GM20431 (cell line): Measurements from ENCODE around the gene CENPL.
"Not testable (repeated sequence)": the region's sequence is repeated elsewhere in the genome, so short reads cannot be mapped to it uniquely, and the experiment has no call there.

Source experiments
- in situ Hi-C: fragments of 300-500 bp; cut with MseI, MboI; formaldehyde crosslinking; loops from one replicate; pipeline ENCODE4 v1.15.0; 2020; ENCODE audit warnings: low sequenced_read_pairs; ENCODE audit not compliant: unreplicated experiment

Gene CENPL, protein sequence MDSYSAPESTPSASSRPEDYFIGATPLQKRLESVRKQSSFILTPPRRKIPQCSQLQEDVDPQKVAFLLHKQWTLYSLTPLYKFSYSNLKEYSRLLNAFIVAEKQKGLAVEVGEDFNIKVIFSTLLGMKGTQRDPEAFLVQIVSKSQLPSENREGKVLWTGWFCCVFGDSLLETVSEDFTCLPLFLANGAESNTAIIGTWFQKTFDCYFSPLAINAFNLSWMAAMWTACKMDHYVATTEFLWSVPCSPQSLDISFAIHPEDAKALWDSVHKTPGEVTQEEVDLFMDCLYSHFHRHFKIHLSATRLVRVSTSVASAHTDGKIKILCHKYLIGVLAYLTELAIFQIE

DNA sequence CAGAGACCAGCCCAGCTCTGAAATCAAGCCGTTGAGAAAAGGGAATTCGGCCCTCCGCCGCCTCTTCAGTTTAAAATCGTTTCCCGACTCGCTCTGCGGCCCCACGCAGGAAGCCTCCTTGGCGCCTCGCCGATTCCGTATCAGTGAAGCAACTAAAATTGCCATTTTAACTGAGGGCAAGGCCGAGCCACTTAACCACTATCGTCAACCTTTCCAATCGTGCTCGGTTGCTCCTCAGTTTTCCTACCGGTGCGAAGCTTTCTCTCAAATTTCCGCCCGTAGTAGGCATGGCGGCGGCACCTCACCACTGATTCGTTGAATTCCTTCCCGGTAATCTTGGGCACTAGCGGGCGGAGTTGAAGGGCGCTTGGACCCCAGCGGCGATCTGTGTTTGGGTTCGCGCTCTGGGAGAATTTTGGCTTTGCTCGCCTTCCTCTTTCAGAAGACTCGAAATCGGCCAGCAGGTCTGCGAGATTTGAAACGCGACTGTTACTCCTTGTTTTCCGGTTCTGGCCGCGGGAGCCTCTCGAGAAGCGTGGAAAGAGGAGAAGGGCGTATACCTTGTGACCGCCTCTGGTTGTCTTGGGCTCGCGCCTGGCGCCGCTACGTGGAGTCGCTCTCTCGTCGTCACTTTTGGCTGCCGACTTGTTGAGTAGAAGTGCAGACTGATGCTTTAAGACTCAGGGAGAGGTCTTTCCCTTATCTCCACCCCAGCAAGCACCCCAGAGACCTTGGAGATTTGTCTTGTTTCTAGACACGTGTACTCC lies at the start of gene CENPL, which contains the start of gene DARS2:
CENPL (minus strand) TSS at position 569 of the 767 bp plus-strand sequence. CDS start 13,584 bp downstream, outside the sequence.
DARS2 (plus strand) TSS at position 359 of the 767 bp plus-strand sequence. CDS start 557 bp downstream, outside the sequence.
- in situ Hi-C loops, result loop anchor here (25.0 kb wide), 1 partner anchor 387 kb away; no protein-coding TSS in a partner anchor

- in situ Hi-C loops, result no loop called here
Measured at GRCh38 chr1:173871500-173871899, 46.8 kb upstream of the CENPL start.

GRCh38 chr1:173871091-173871490 lies 46.4 kb upstream of the CENPL start:
- in situ Hi-C loops, result no loop called here

DNA sequence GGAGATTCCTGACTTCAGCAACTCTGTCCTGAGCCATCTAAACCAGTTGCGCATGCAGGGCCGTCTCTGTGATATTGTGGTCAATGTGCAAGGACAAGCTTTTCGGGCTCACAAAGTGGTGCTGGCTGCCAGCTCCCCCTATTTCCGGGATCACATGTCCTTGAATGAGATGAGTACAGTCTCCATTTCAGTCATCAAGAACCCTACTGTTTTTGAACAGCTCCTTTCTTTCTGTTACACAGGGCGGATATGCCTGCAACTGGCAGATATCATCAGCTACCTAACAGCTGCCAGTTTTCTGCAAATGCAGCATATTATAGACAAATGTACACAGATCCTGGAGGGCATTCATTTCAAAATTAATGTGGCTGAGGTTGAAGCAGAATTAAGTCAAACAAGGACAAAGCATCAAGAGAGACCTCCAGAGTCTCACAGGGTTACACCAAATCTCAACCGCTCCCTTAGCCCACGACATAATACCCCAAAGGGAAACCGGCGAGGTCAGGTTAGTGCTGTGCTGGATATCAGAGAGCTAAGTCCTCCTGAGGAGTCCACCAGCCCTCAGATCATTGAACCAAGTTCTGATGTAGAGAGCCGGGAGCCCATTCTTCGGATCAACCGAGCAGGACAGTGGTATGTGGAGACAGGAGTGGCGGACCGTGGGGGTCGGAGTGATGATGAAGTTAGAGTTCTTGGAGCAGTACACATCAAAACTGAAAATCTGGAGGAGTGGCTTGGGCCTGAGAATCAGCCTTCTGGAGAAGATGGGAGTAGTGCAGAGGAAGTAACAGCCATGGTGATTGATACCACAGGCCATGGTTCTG lies 45.8 kb upstream of the CENPL start:
- in situ Hi-C loops, result no loop called here

- in situ Hi-C loops, result no loop called here
Measured at GRCh38 chr1:173869021-173869359, 44.3 kb upstream of the CENPL start.

- in situ Hi-C loops, result no loop called here
Measured at GRCh38 chr1:173868266-173869020, 43.8 kb upstream of the CENPL start, which contains the start of gene ZBTB37. Gene ZBTB37 (plus strand): TSS chr1:173868380. CDS start chr1:173870226, 1,846 bp downstream.

DNA sequence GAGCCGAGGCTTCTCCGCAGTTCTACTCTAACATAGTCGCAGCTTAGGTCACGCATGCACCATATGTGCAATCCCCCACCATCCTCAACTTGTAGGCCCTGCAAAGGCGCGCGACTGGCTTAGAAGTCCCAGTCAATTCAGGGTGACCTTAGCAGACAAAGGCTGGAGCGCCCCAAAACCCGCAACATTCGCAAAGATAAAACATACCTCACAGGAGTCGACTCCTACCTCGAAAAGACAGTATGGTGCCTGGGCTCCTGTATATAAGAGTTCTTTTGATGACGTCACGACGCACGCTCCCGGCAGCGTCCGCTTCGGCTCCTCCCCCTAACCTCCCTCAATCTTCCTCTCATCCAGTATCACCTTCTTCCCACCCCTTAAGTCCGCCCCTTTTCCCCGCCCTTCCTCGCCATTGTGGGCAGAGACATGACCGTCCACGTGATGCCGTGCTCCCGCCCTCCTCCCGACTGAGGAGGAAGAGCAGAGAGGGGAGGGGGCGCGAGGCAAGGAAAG lies 43.1 kb upstream of the CENPL start, which contains the start of gene GAS5:
GAS5 (minus strand) TSS at position 237 of the 513 bp plus-strand sequence.
- in situ Hi-C loops, result no loop called here

DNA sequence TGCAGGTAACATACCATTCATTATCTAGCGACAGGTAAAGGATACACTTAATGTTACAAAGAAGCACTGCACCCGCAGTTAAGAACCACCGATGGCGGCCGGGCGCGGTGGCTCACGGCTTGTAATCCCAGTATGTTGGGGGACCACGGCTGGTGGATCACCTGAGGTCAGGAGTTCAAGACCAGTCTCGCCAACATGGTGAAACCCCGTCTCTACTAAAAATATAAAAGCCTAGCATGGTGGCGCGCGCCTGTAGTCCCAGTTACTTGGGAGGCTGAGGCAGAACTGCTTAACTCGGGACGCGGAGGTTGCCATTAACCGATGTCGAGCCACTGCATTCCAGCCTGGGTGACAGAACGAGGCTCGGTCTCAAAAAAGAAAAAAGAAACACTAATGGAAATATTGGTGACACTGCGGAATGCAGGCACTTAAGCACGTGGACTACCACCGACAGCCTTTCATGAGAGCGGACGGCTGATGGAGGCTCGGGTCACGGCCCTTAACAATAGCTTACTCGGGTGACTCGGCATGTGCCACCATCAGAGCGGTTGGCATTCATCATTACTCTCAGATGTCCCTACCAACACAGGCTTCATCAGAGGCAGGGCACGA lies 42.6 kb upstream of the CENPL start:
- in situ Hi-C loops, result no loop called here

DNA sequence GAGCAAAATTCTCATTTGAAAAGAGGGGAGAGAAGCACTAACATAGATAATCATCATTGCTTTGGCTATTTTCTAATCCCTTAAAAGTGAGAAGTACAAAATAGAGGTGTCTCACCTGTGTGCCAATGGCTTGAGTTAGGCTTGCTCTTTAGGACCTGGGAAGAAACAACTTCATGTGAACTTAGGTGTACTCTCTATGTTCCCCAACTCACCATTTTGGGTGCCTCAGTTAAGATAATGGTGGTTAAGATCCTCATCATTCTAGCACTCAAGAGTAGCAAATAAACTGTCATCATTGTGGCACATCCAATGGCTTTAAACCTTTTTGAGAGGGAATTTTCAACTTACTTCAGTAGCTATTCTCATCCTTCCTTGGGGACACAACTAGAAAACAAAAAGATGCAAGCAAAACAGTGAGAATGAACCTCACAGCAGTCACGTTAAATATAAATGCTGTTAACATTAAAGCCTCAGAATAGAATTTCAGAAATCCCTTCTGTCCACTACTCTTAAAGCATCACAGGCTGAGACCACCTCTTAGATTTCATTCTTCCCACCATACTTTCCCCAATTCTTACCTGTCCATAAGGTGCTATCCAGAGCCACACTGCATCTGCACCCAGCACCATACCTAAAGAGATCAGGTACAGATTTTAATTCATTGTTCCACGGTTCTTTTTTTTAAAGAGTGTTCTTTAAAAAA lies 41.9 kb upstream of the CENPL start:
- in situ Hi-C loops, result no loop called here

GRCh38 chr1:173865468-173866164 lies 40.9 kb upstream of the CENPL start:
- in situ Hi-C loops, result no loop called here

GRCh38 chr1:173864179-173864867 lies 39.6 kb upstream of the CENPL start:
- in situ Hi-C loops, result no loop called here

- in situ Hi-C loops, result no loop called here
Measured at GRCh38 chr1:173863224-173864161, 38.8 kb upstream of the CENPL start.

DNA sequence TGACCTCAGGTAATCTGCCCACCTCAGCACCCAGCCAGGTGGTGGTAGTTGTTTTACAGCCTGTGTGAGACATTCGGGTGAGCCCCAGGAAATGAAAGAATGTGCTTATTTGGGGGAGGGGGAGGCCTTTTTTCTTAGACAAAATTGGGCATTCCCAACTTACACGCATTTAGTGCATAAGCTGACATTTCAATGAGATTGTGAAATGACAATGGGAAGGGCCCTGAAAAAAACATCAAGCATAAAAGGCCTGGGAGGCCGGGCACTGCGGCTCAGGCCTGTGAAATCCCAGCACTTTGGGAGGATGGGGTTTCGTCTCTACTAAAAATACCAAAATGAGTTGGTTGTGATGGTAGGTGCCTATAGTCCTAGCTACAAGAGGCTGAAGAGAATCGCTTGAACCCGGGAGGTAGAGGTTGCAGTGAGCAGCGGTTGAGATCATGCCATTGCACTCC lies 38.1 kb upstream of the CENPL start:
- in situ Hi-C loops, result no loop called here

- in situ Hi-C loops, result not testable (repeated sequence)
Measured at GRCh38 chr1:173862146-173862768, 37.6 kb upstream of the CENPL start.

- in situ Hi-C loops, result no loop called here
Measured at GRCh38 chr1:173861731-173862145, 37.1 kb upstream of the CENPL start.

- in situ Hi-C loops, result no loop called here
Measured at GRCh38 chr1:173860065-173860464, 35.4 kb upstream of the CENPL start.
